ENCODE measurements around the gene ANGPTL2. TPM values are rescaled to one million over a fixed set of nuclear protein-coding genes. Genes with fewer than 3 reads are reported as not detected.

ANGPTL2 gene
- total RNA-seq, 1 donor from 2014 or later, result 39.7 TPM

DNA sequence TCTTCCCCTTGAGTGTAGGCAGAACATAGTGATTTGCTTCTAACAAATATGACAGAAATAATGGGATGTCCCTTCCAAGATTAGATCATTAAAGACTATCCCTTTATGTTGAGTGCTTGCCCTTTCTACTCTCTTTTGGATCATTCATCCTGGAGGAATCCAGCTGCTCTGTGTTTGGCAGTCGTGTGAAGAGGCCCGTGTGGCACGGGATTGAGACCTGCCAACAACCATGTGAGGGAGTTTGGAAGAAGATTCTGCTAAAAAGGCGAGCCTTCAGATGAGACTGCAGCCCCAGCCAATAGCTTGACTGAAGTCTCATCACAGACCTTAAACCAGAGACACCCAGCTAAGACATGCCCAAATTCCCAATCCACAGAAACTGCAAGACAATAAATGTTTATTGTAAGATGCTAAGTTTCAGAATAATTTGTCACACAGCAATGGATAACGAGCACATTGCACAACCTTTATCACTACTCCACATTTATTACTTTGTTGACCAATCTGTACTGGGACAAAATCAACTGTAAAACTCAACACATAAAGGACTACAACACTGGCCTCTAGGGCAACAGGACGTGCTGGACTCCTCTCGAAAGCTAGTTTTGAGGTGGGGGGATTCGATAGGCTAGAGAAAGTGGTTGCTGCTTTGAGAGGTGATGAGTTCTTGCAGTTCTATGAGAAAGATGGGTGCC, 42.8 kb downstream of the ANGPTL2 start:
- Mint-ChIP-seq H3K4me3 (ENCODE audit: unreplicated experiment) (no peak overlapping the region), H3K4me1 (ENCODE audit: low read depth) (peaks cover 13% of the 10 kb centered on the region), H3K36me3 (ENCODE audit: low read depth) (peaks cover 4% of the 10 kb centered on the region), H3K27me3 (ENCODE audit: low read depth) (no peaks in the 10 kb centered on the region), H3K9me3 (ENCODE audit: low read depth) (peaks cover 4% of the 10 kb centered on the region), H3K27ac (ENCODE audit: unreplicated experiment) (no peak overlapping the region)
- TF ChIP-seq, protein P1, sequence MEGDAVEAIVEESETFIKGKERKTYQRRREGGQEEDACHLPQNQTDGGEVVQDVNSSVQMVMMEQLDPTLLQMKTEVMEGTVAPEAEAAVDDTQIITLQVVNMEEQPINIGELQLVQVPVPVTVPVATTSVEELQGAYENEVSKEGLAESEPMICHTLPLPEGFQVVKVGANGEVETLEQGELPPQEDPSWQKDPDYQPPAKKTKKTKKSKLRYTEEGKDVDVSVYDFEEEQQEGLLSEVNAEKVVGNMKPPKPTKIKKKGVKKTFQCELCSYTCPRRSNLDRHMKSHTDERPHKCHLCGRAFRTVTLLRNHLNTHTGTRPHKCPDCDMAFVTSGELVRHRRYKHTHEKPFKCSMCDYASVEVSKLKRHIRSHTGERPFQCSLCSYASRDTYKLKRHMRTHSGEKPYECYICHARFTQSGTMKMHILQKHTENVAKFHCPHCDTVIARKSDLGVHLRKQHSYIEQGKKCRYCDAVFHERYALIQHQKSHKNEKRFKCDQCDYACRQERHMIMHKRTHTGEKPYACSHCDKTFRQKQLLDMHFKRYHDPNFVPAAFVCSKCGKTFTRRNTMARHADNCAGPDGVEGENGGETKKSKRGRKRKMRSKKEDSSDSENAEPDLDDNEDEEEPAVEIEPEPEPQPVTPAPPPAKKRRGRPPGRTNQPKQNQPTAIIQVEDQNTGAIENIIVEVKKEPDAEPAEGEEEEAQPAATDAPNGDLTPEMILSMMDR (IDR thresholded peaks at IDR 0.05), result no peak
- DNase-seq (ENCODE audit: low spot score), result no peak

DNA sequence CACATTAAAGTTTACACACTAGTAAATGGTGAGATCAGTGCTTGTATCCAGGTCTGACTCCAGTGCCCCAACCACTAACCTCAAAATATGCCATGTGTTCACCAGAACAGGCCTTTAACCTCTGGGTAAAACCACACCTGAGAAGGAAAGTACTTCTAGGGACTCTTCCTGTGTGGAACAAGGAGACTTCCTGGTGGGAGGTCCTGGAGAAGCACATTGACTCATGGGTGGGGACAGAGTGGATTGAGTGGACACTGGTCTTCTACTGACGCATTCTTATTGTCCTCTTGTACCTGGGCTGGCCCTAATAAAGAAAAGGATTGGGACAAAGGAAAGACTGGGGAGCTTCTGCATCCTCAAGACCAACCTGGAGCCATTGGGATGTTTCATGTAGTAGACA, 43.4 kb downstream of the ANGPTL2 start:
- TF ChIP-seq, protein P1 (IDR thresholded peaks at IDR 0.05), result no peak
- H3K4me1 Mint-ChIP-seq (ENCODE audit: low read depth), result peaks cover 13% of the 10 kb centered on the region
- no peak overlapping the region for H3K27ac Mint-ChIP-seq (ENCODE audit: unreplicated experiment)
- peaks cover 4% of the 10 kb centered on the region for H3K9me3 Mint-ChIP-seq (ENCODE audit: low read depth)
- no peaks in the 10 kb centered on the region for H3K27me3 Mint-ChIP-seq (ENCODE audit: low read depth)
- H3K4me3 Mint-ChIP-seq (ENCODE audit: unreplicated experiment), result no peak overlapping the region
- peaks cover 4% of the 10 kb centered on the region for H3K36me3 Mint-ChIP-seq (ENCODE audit: low read depth)
- DNase-seq (ENCODE audit: low spot score), result no peak

DNA sequence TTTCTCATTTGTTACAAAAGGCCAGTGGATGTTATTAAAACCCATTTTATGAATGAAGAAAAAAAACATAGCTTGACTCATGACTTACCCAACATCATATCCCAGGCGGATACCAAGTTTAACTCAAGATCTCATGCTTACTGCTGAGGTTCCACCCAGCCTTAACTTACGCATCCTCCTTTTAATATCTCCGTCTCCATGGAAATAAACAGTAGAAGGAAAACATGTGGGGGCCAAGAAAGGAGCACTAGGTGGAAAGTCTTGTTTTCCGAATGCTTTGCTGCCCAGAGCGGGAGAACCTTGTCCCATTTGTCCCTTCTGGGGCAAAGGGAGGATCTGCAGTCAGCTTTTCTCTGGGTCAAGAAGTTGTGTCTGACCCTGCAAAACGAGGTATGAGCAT, 44.1 kb downstream of the ANGPTL2 start:
- peaks cover 4% of the 10 kb centered on the region for H3K9me3 Mint-ChIP-seq (ENCODE audit: low read depth)
- H3K27ac Mint-ChIP-seq (ENCODE audit: unreplicated experiment), result no peak overlapping the region
- no peak overlapping the region for H3K4me3 Mint-ChIP-seq (ENCODE audit: unreplicated experiment)
- peaks cover 4% of the 10 kb centered on the region for H3K36me3 Mint-ChIP-seq (ENCODE audit: low read depth)
- TF ChIP-seq, protein P1 (IDR thresholded peaks at IDR 0.05), result no peak
- peaks cover 13% of the 10 kb centered on the region for H3K4me1 Mint-ChIP-seq (ENCODE audit: low read depth)
- H3K27me3 Mint-ChIP-seq (ENCODE audit: low read depth), result no peaks in the 10 kb centered on the region
- no peak for DNase-seq (ENCODE audit: low spot score)

DNA sequence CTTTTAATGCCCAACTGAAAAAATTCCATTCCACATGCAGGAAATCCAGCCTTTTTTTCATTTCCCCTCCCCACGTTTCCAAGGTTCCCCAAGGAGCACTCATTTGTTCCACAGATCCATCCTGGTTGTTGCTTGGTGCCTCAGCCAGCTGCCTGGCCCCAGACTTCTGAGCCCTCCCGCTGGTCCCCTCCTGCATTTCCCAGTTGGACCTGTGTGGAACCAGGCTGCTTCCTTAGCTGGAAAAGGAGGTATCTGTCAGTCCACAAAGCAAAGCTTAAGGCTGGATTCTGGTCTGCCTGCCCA, 44.8 kb downstream of the ANGPTL2 start:
- Mint-ChIP-seq H3K9me3 (ENCODE audit: low read depth) (peaks cover 7% of the 10 kb centered on the region), H3K27me3 (ENCODE audit: low read depth) (no peaks in the 10 kb centered on the region), H3K4me3 (ENCODE audit: unreplicated experiment) (no peak overlapping the region), H3K36me3 (ENCODE audit: low read depth) (peaks cover 6% of the 10 kb centered on the region), H3K27ac (ENCODE audit: unreplicated experiment) (no peak overlapping the region), H3K4me1 (ENCODE audit: low read depth) (peaks cover 13% of the 10 kb centered on the region)
- TF ChIP-seq, protein P1 (IDR thresholded peaks at IDR 0.05), result no peak
- DNase-seq (ENCODE audit: low spot score), result no peak

DNA sequence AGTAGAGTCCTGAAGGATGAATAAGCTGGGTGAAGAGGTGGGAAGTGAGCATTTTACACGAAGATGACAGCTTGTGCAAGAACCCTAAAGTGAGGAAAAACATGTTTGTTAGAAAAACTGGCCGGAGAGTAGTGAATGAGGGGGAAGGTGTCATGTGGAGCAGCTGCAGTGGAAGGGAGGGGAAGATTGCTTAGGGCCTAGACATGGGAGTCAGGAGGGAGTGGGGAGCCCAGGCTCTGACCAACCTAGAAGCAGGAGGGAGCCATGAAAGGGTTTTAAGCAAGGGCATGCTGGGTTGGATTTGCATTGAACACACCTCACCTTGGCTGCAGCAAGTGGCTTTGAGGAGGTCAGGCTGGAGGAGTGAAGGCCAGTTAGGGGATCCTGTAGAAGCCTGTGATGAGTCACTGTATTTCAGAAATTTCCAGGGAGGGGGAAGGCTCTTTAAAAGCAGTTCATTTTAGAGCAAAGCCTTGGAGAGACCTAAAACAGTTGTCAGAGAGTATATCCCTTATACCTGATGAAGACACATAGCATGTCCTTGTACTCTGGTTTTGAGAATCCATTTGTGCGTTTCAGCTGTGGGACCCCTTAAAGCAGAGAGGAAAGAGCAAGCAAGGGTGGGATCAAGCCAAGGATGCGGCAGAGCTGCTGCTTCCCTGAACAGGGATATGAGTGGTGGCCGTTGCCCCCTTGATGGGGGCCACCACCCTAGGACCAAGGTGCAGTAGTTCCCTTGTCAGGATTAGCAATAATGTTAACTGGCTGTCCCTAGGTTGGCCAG, 45.4 kb downstream of the ANGPTL2 start:
- H3K27ac Mint-ChIP-seq (ENCODE audit: unreplicated experiment), result no peak overlapping the region

More for the DNA sequence above, 45.4 kb downstream of the ANGPTL2 start:
- no peak overlapping the region for H3K4me3 Mint-ChIP-seq (ENCODE audit: unreplicated experiment)
- peaks cover 6% of the 10 kb centered on the region for H3K36me3 Mint-ChIP-seq (ENCODE audit: low read depth)
- H3K9me3 Mint-ChIP-seq (ENCODE audit: low read depth), result peaks cover 12% of the 10 kb centered on the region
- no peaks in the 10 kb centered on the region for H3K27me3 Mint-ChIP-seq (ENCODE audit: low read depth)
- TF ChIP-seq, protein P1 (IDR thresholded peaks at IDR 0.05), result no peak
- H3K4me1 Mint-ChIP-seq (ENCODE audit: low read depth), result peaks cover 13% of the 10 kb centered on the region
- no peak for DNase-seq (ENCODE audit: low spot score)

Measured in chondrocyte (in vitro differentiated cells).